BE2C (cell line): ENCODE data around the gene OLFML3.

ENCODE experiments used
- DNase-seq: peaks from one replicate; pipeline ENCODE4 v3.0.0-alpha.2; 2020
- H3K27me3 ChIP-seq: fragments of 250-450 bp; sonication (Bioruptor Pico); 2 replicates; pipeline ENCODE4 v1.5.1; 2020; ENCODE audit warnings: mild to moderate bottlenecking
- H3K36me3 ChIP-seq: fragments of 250-450 bp; sonication (Bioruptor Pico); 2 replicates; pipeline ENCODE4 v1.5.1; 2020; ENCODE audit warnings: mild to moderate bottlenecking
- H3K4me1 ChIP-seq: fragments of 250-450 bp; sonication (Bioruptor Pico); 2 replicates; pipeline ENCODE4 v1.5.1; 2020
- H3K4me3 ChIP-seq: 2 replicates; pipeline ENCODE4 v1.5.1; 2011; ENCODE audit warnings: low read depth, low read length
- H3K9me3 ChIP-seq: fragments of 250-450 bp; sonication (Bioruptor Pico); 2 replicates; pipeline ENCODE4 v1.5.1; 2020
- CTCF ChIP-seq: IDR thresholded peaks from 2 replicates; pipeline ENCODE4 v1.5.1; 2012; ENCODE audit warnings: mild to moderate bottlenecking, low read depth, low read length

OLFML3 gene

GRCh38 chr1:113990530-113990929 lies 11.3 kb downstream of the OLFML3 start:
- H3K36me3 ChIP-seq = no peaks in the 10 kb centered on the region
- H3K4me3 ChIP-seq = no peak overlapping the region
- H3K27me3 ChIP-seq = no peaks in the 10 kb centered on the region
- no peak for TF ChIP-seq CTCF
- no peaks in the 10 kb centered on the region; the same call in 1 of the 2 replicates for H3K4me1 ChIP-seq
- no peak for DNase-seq
- no peaks in the 10 kb centered on the region; the same call in 1 of the 2 replicates for H3K9me3 ChIP-seq

- Histone ChIP-seq H3K4me1 (no peaks in the 10 kb centered on the region; the same call in 1 of the 2 replicates), H3K27me3 (no peaks in the 10 kb centered on the region), H3K9me3 (no peaks in the 10 kb centered on the region; the same call in 1 of the 2 replicates), H3K36me3 (no peaks in the 10 kb centered on the region), H3K4me3 (no peak overlapping the region)
- no peak for TF ChIP-seq CTCF
- no peak for DNase-seq
Measured at GRCh38 chr1:113990961-113991360, 11.7 kb downstream of the OLFML3 start.

- DNase-seq = no peak
- no peak for TF ChIP-seq CTCF
- Histone ChIP-seq H3K27me3 (no peaks in the 10 kb centered on the region), H3K9me3 (no peaks in the 10 kb centered on the region; the same call in 1 of the 2 replicates), H3K36me3 (no peaks in the 10 kb centered on the region), H3K4me1 (no peaks in the 10 kb centered on the region; the same call in 1 of the 2 replicates), H3K4me3 (no peak overlapping the region)
Measured at GRCh38 chr1:113991467-113991997, 12.3 kb downstream of the OLFML3 start.

- no peaks in the 10 kb centered on the region for H3K27me3 ChIP-seq
- no peaks in the 10 kb centered on the region for H3K36me3 ChIP-seq
- H3K4me1 ChIP-seq = peaks cover under 1% of the 10 kb centered on the region; the same call in 1 of the 2 replicates
- no peak overlapping the region for H3K4me3 ChIP-seq
- H3K9me3 ChIP-seq = no peaks in the 10 kb centered on the region; the same call in 1 of the 2 replicates
- no peak for TF ChIP-seq CTCF
- no peak for DNase-seq
Measured at GRCh38 chr1:113993072-113993471, 13.8 kb downstream of the OLFML3 start.

GRCh38 chr1:113993766-113994165 lies 14.5 kb downstream of the OLFML3 start:
- Histone ChIP-seq H3K36me3 (no peaks in the 10 kb centered on the region), H3K4me3 (no peak overlapping the region), H3K9me3 (no peaks in the 10 kb centered on the region; the same call in 1 of the 2 replicates), H3K4me1 (peaks cover 5% of the 10 kb centered on the region), H3K27me3 (no peaks in the 10 kb centered on the region)
- DNase-seq = no peak
- no peak for TF ChIP-seq CTCF

- Histone ChIP-seq H3K9me3 (no peaks in the 10 kb centered on the region; the same call in 1 of the 2 replicates), H3K27me3 (no peaks in the 10 kb centered on the region), H3K4me1 (peaks cover 5% of the 10 kb centered on the region), H3K4me3 (no peak overlapping the region), H3K36me3 (no peaks in the 10 kb centered on the region)
- no peak for DNase-seq
- no peak for TF ChIP-seq CTCF
Measured at GRCh38 chr1:113995382-113995781, 16.1 kb downstream of the OLFML3 start.
